CD4-positive, alpha-beta T cell treated with Interferon gamma for 1 hour (primary cell): ENCODE data around the gene CHD9.
"Not testable (repeated sequence)": the region's sequence is repeated elsewhere in the genome, so short reads cannot be mapped to it uniquely, and the experiment has no call there.

Experiments
- DNase-seq: peaks from one replicate; pipeline ENCODE4 v3.0.0-alpha.2; 2020

The CHD9 gene

DNA sequence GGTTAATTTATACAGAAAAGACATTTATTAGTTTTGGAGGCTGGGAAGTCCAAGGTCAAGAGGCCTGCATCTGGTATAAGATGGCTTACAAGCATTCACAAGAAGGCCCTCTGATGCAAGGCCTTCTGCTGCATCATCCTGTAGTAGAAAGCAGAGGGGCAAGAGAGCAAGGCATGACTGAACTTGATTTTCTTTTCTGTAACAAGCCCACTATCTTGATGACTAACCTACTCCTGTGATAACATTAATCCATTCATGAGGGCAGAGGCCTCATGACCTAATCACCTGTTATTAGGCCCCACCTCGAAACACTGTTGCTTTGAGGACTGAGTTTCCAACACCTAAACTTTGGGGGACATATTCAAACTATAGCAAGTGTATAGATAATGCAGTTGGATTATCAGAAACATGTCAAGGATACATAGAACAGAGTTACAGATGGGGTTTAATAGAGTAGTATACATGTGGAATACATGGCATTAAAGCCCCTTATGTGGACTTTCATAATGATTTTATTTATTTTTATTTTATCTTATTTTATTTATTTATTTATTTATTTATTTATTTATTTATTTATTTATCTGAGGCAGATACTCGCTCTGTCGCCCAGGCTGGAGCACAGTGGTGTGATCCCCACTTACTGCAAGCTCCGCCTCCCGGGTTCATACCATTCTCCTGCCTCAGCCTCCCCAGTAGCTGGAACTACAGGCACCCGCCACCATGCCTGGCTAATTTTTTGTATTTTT lies 88.2 kb downstream of the CHD9 start:
- DNase-seq, result no peak

DNA sequence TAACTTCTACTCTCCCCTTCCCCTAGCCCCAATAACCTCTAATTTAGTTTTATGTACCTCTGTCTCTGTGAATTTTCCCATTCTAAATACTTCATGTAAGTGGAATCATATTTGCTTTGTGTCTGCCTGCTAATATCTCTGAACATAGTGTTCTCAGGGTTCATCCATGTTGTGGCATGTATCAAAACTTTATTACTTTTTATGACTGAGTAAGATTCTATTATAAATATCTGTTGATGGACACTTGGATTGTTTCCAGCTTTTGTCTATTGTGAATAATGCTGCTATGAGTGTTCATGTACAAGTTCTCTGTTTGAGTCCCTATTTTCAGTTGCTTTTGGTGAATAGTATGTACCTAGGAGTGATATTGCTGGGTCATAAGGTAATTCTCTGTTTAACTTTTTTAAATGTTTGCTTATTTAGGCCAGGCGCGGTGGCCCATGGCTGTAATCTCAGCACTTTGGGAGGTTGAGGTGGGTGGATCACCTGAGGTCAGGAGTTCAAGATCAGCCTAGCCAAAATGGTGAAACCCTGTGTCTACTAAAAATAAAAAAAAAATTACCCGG lies 92.8 kb downstream of the CHD9 start:
- no peak for DNase-seq

DNA sequence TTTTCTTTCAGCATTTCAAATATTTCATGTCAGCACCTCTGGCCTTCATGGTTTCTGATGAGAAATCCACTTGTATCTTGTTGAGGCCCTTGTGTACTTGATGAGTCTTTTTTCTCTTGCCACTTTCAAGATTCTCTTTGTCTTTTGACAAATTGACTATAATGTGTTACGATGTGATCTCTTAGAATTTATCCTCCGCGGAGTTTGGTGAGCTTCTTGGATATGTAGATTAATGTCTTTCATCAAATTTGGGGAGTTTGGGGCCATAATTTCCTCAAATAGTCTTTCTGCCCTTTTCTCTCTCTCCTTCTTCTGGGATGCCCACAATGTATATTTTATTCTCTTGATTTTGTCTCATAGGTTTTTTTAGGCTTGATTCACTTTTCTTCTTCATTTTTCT lies 96.0 kb downstream of the CHD9 start:
- DNase-seq, result no peak

- no peak for DNase-seq
Measured at GRCh38 chr16:53152329-53152728, 97.5 kb downstream of the CHD9 start.

GRCh38 chr16:53153130-53153529 lies 98.3 kb downstream of the CHD9 start:
- no peak for DNase-seq

GRCh38 chr16:53154513-53154912 lies 99.7 kb downstream of the CHD9 start:
- no peak for DNase-seq

- DNase-seq, result no peak
Measured at GRCh38 chr16:53156516-53156915, 101.7 kb downstream of the CHD9 start.

- no peak for DNase-seq
Measured at GRCh38 chr16:53159781-53160436, 105.1 kb downstream of the CHD9 start.

GRCh38 chr16:53166099-53166498 lies 111.3 kb downstream of the CHD9 start:
- DNase-seq, result no peak

DNA sequence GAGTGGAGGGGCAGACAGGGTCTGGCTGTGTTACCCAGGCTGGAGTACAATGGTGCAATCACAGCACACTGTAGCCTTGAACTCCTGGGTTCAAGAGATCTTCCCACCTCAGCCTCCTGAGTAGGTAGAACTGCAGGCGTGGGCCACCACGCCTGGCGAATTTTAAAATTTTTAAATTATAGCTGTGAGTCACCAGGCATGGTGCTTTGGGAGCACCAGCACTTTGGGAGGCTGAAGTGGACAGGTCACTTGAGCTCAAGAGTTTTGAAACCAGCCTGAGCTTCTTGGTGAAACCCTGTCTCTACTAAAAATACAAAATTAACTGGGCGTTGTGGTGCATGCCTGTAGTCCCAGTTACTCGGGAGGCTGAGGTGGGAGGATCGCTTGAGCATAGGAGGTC lies 114.0 kb downstream of the CHD9 start:
- DNase-seq, result no peak

GRCh38 chr16:53172517-53172916 lies 117.7 kb downstream of the CHD9 start:
- DNase-seq, result no peak

DNA sequence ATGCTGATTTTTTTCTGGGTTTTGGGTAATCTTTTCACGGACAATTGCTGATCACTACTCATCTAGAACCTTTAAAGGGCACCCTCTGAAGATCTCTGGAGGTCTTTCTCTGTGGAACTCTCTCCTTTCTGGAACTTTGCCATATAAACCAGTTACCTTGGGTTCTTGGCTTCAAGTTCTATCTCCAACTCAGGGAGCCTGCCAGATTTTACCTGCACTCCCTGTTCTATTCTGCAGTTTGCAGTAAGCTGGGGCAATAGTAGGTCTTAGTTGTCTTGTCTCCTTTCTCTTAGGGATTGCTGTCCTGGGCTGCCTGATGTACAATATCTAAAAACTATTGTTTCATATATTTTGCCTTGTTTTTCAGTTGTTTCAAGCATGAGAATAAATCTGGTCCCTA lies 120.3 kb downstream of the CHD9 start:
- no peak for DNase-seq

GRCh38 chr16:53176434-53176833 lies 121.6 kb downstream of the CHD9 start:
- DNase-seq, result no peak

DNA sequence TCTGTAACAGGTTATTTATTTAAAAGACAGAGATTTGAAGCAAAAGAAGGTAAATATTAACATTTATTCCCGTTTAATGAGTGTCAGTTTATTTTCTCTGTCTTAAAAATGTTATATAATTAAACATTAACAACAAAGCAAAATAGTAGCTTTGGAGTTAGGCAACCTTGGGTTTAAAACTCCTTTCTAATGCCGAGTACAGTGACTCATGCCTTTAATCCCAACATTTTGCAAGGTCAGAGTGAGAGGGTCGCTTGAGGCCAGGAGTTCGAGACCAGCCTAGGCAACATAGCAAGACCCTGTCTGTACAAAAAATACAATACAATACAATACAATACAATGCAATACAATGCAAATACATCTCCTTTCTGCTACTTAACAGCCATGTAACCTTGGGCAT lies 128.7 kb downstream of the CHD9 start:
- DNase-seq, result no peak

- not testable (repeated sequence) for DNase-seq
Measured at GRCh38 chr16:53185741-53186140, 130.9 kb downstream of the CHD9 start.

GRCh38 chr16:53187775-53188174 lies 133.0 kb downstream of the CHD9 start:
- no peak for DNase-seq

DNA sequence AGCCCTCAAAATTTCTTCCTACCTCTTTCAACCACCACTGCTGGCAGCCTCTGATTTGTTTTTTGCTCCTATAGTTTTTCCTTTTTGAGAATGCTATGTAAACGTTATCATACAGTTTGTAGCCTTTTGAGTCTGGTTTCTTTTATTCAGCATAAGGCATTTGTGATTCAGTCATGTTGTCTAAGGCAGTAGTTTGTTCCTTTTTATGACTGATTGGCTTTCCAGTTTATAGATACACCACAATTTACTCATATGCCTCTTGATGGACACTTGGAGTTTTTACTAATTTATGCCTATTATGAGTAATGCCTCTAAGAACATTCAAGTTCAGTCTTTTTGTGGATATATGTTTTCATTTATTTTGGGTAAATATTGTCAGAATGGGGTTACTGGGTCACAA lies 136.6 kb downstream of the CHD9 start:
- no peak for DNase-seq

DNA sequence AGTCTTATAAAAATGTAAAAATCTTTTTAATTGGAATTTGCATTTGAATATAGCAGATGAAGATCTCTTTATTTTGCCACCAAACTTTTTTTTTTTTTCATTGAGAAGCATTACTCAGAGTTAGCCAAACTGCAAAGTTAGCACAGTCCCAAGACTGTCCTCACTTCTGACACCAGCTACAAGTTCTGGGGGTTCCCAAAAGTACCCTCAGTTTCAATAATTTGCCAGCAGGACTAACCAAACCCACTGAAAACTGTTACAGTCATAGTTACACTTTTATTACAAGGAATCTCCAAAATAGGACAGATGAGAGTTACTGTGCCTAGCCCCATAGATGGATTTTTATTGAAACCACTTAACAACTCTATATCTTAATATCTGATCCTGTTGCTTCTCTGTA lies 144.1 kb downstream of the CHD9 start:
- DNase-seq, result no peak

DNA sequence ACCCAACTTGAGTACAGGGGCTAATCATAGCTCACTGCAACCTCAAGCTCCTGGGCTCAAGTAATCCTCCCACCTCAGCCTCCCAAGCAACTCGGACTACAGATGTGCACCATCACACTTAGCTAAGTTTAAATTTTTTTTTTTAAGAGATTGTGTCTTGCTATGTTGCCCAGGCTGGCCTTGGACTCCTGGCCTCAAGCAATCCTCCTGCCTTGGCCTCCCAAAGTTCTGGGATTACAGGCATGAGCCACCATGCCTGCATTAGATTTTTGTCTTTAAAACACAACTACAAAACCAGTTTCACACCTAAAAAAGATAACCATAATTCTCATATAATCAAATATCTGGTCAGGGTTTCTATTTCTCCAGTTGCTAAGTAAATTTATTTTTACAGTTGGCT lies 147.1 kb downstream of the CHD9 start:
- DNase-seq, result no peak

GRCh38 chr16:53202398-53202797 lies 147.6 kb downstream of the CHD9 start:
- no peak for DNase-seq

- DNase-seq, result peak; percentile 24
Measured at GRCh38 chr16:53207810-53208752, 153.3 kb downstream of the CHD9 start.

DNA sequence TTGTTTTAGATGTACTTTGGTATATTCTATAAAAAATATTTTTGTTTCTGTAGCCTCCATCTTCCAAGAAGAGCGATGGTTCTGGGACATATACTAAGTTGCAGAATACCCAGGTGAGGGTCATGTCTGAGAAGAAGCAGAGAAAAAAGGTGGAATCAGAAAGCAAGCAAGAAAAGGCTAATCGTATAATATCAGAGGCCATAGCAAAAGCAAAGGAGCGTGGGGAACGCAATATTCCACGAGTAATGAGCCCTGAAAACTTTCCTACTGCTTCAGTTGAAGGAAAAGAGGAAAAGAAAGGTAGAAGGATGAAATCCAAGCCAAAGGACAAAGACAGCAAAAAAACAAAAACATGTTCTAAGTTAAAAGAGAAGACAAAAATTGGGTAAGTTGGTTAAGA lies 154.6 kb downstream of the CHD9 start:
- no peak for DNase-seq

- no peak for DNase-seq
Measured at GRCh38 chr16:53209877-53210276, 155.1 kb downstream of the CHD9 start.
